ENCODE results near the gene PNO1. TPM values are rescaled to one million over a fixed set of nuclear protein-coding genes. Genes with fewer than 3 reads are reported as not detected.

PNO1 gene
- total RNA-seq, 1 experiment from 2014 or later = 35.0 TPM

DNA sequence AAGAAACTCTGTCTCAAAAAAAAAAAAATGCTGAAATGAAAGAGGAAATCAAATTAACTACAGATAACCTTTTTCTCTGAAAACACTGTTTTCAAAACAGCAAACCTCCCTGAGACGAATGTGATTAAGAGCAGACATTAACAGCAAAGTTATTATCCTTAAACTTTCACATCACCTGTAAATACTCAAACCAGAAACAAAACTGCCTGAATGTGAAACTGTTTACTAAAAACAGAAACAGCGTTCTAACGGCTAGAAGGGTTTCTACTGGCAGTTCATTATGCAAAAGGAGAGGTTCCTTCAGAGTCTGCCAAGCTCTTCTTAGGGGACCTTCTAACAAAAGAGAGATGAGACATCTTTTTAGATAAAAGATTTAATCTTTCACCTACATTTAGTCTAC lies 45.9 kb downstream of the PNO1 start:
- ChIA-PET POLR2A (interaction anchor here (0.6 to 1.7 kb wide), 3 partner anchors 23 to 82 kb away, joined by 3 to 5 read pairs (median 3); no protein-coding TSS in a partner anchor), CTCF (no interaction called here)
- Mint-ChIP-seq H3K4me1 (ENCODE audit: insufficient read depth, unreplicated experiment) (peaks cover 20% of the 10 kb centered on the region), H3K9me3 (ENCODE audit: unreplicated experiment) (no peaks in the 10 kb centered on the region), H3K36me3 (ENCODE audit: insufficient read depth, unreplicated experiment) (peaks cover 28% of the 10 kb centered on the region), H3K27ac (ENCODE audit: low read depth, unreplicated experiment) (no peak overlapping the region), H3K27me3 (ENCODE audit: insufficient read depth, unreplicated experiment) (no peaks in the 10 kb centered on the region), H3K4me3 (ENCODE audit: unreplicated experiment) (no peak overlapping the region)
- intact Hi-C loops (cut with micrococcal nuclease) = no loop called here
- no TSS peak for BruUV-seq (replicated peaks)
- DNase-seq (ENCODE audit: unreplicated experiment) = no peak
- TF ChIP-seq, protein P1, sequence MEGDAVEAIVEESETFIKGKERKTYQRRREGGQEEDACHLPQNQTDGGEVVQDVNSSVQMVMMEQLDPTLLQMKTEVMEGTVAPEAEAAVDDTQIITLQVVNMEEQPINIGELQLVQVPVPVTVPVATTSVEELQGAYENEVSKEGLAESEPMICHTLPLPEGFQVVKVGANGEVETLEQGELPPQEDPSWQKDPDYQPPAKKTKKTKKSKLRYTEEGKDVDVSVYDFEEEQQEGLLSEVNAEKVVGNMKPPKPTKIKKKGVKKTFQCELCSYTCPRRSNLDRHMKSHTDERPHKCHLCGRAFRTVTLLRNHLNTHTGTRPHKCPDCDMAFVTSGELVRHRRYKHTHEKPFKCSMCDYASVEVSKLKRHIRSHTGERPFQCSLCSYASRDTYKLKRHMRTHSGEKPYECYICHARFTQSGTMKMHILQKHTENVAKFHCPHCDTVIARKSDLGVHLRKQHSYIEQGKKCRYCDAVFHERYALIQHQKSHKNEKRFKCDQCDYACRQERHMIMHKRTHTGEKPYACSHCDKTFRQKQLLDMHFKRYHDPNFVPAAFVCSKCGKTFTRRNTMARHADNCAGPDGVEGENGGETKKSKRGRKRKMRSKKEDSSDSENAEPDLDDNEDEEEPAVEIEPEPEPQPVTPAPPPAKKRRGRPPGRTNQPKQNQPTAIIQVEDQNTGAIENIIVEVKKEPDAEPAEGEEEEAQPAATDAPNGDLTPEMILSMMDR (IDR thresholded peaks at IDR 0.05; ENCODE audit: unreplicated experiment) = no peak

DNA sequence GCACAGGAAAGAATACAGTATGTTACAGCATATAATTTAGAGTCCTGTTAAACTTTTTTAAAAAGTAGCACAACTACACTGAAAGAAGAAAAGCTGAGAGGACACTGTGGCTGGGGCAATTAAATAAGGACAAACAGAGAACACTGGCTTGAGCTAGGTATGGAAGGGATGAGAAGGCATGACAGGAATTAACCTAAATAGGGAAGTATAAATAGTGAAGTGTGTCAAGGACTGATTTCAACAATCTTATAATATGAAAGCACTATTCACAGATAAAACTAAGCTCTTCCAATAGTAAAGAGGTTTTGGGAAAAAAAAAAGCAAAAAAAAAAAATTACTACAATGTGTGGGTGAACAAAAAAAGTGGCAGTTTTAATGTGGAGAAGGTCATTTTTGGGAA lies 49.1 kb downstream of the PNO1 start:
- Mint-ChIP-seq H3K36me3 (ENCODE audit: insufficient read depth, unreplicated experiment) (peaks cover 29% of the 10 kb centered on the region), H3K27me3 (ENCODE audit: insufficient read depth, unreplicated experiment) (no peaks in the 10 kb centered on the region), H3K4me3 (ENCODE audit: unreplicated experiment) (no peak overlapping the region), H3K27ac (ENCODE audit: low read depth, unreplicated experiment) (no peak overlapping the region), H3K4me1 (ENCODE audit: insufficient read depth, unreplicated experiment) (peaks cover 20% of the 10 kb centered on the region), H3K9me3 (ENCODE audit: unreplicated experiment) (no peaks in the 10 kb centered on the region)
- no TSS peak for BruUV-seq (replicated peaks)
- DNase-seq (ENCODE audit: unreplicated experiment) = no peak
- intact Hi-C loops (cut with micrococcal nuclease) = no loop called here
- TF ChIP-seq, protein P1 (IDR thresholded peaks at IDR 0.05; ENCODE audit: unreplicated experiment) = no peak
- ChIA-PET CTCF (interaction anchor here (1.4 kb wide), 1 partner anchor 77 kb away, joined by 3 read pairs; no protein-coding TSS in a partner anchor), POLR2A (interaction anchor here (0.7 to 1.5 kb wide), 4 partner anchors 8 to 354 kb away, joined by 3 to 4 read pairs (median 4); partner anchors contain the start of gene PPP3R1)

DNA sequence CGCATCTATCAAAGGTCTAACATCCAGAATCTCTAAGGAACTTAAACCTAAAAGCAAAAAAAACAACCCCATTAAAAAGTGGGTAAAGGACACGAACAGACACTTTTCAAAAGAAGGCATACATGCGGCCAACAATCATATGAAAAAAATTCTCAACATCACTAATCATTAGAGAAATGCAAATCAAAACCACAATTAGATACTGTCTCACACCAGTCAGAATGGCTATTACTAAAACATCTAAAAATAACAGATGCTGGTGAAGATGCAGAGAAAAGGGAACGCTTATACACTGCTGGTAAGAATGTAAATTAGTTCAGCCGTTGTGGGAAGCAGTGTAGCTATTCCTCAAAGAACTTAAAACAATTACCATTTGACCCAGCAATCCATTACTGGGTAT lies 56.7 kb downstream of the PNO1 start:
- DNase-seq (ENCODE audit: unreplicated experiment) = no peak
- intact Hi-C loops (cut with micrococcal nuclease) = no loop called here
- Mint-ChIP-seq H3K9me3 (ENCODE audit: unreplicated experiment) (no peaks in the 10 kb centered on the region), H3K4me3 (ENCODE audit: unreplicated experiment) (no peak overlapping the region), H3K27ac (ENCODE audit: low read depth, unreplicated experiment) (no peak overlapping the region), H3K36me3 (ENCODE audit: insufficient read depth, unreplicated experiment) (peaks cover 13% of the 10 kb centered on the region), H3K27me3 (ENCODE audit: insufficient read depth, unreplicated experiment) (no peaks in the 10 kb centered on the region), H3K4me1 (ENCODE audit: insufficient read depth, unreplicated experiment) (peaks cover 22% of the 10 kb centered on the region)
- TF ChIP-seq, protein P1 (IDR thresholded peaks at IDR 0.05; ENCODE audit: unreplicated experiment) = no peak
- CTCF ChIA-PET = interaction anchor here (0.6 to 0.8 kb wide), 2 partner anchors 68 to 90 kb away, joined by 3 read pairs; no protein-coding TSS in a partner anchor
- no TSS peak for BruUV-seq (replicated peaks)
- POLR2A ChIA-PET = interaction anchor here (0.7 to 1.0 kb wide), 2 partner anchors 13 to 24 kb away, joined by 4 read pairs; no protein-coding TSS in a partner anchor

DNA sequence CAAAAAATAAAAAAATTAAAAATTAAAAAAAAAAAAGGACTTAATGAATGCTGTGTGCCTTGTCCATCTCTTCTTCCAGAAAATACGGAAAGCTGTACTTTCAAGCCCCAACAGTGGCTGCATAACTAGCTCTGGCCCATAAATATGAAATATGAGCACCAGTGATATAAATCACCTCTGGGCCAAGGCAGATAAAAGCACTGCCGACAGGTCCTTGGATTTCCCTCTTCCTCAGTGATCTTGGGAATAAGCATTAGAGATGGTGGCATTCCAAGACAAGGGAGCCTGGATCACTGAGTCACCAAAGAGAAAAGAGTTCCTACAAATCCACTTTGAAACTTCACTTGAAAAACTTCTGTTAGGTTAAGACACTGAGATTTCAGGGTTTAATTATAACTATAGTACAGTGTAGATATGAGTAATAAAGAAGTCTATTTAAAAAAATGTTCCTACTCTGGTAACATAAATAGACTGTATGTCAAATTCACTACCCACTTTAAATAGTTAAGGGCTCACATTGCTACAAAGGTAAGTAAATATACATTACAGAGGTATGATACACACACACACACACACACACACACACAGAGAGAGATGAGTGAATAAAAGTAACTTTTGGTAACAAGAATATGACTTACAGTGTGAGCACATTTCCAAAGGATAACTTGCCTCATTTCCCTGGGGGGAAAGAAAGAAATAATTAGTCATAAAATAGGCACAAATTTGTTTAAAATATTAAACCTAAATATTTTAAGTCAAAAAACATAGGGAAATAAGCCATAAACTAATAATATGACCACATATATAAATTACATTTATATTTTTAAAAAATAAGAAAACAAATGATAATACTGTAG lies 59.0 kb downstream of the PNO1 start:
- TSS peak; percentile 11 for BruUV-seq (replicated peaks)
- POLR2A ChIA-PET = interaction anchor here (0.7 to 1.4 kb wide), 5 partner anchors 15 to 64 kb away, joined by 3 to 5 read pairs (median 3); no protein-coding TSS in a partner anchor
- Mint-ChIP-seq H3K9me3 (ENCODE audit: unreplicated experiment) (no peaks in the 10 kb centered on the region), H3K27ac (ENCODE audit: low read depth, unreplicated experiment) (no peak overlapping the region), H3K4me1 (ENCODE audit: insufficient read depth, unreplicated experiment) (peaks cover 22% of the 10 kb centered on the region), H3K27me3 (ENCODE audit: insufficient read depth, unreplicated experiment) (no peaks in the 10 kb centered on the region), H3K4me3 (ENCODE audit: unreplicated experiment) (no peak overlapping the region), H3K36me3 (ENCODE audit: insufficient read depth, unreplicated experiment) (peaks cover 6% of the 10 kb centered on the region)
- CTCF ChIA-PET = interaction anchor here (0.6 kb wide), 2 partner anchors 1602 to 1627 kb away, joined by 4 read pairs; no protein-coding TSS in a partner anchor
- DNase-seq (ENCODE audit: unreplicated experiment) = no peak
- intact Hi-C loops (cut with micrococcal nuclease) = no loop called here
- TF ChIP-seq, protein P1 (IDR thresholded peaks at IDR 0.05; ENCODE audit: unreplicated experiment) = no peak

Data from MCF 10A (cell line).